Ishikawa (cell line): ENCODE results near the gene CHRNA4.

Source experiments
- CEBPB ChIP-seq: IDR thresholded peaks from 2 replicates; pipeline ENCODE4 v1.6.1; 2012
- CREB1 ChIP-seq: IDR thresholded peaks from 2 replicates; pipeline ENCODE4 v1.6.1; 2012; ENCODE audit warnings: low read depth
- EGR1 ChIP-seq: IDR thresholded peaks from 2 replicates; pipeline ENCODE4 v1.6.1; 2012
- EP300 ChIP-seq: IDR thresholded peaks from 2 replicates; pipeline ENCODE4 v1.6.1; 2012; ENCODE audit warnings: borderline replicate concordance
- FOXM1 ChIP-seq: IDR thresholded peaks from 2 replicates; pipeline ENCODE4 v1.6.1; 2012; ENCODE audit warnings: low read depth, borderline replicate concordance
- NFIC ChIP-seq: IDR thresholded peaks from 2 replicates; pipeline ENCODE4 v1.6.1; 2012
- RAD21 ChIP-seq: IDR thresholded peaks from 2 replicates; pipeline ENCODE4 v1.6.1; 2012; ENCODE audit warnings: low read depth
- TAF1 ChIP-seq: IDR thresholded peaks from 2 replicates; pipeline ENCODE4 v1.6.1; 2012; ENCODE audit warnings: low read depth, mild to moderate bottlenecking
- TCF12 ChIP-seq: IDR thresholded peaks from 2 replicates; pipeline ENCODE4 v1.6.1; 2012; ENCODE audit warnings: low read depth
- TEAD4 ChIP-seq: IDR thresholded peaks from 2 replicates; pipeline ENCODE4 v1.6.1; 2012
- YY1 ChIP-seq: IDR thresholded peaks from 2 replicates; pipeline ENCODE4 v1.6.1; 2012; ENCODE audit warnings: low read depth
- ZBTB7A ChIP-seq: IDR thresholded peaks from 2 replicates; pipeline ENCODE4 v1.6.1; 2012; ENCODE audit warnings: low read depth
- TF ChIP-seq, protein P1 (sequence below): IDR thresholded peaks from 2 replicates; pipeline ENCODE4 v1.6.1; 2012
- TF ChIP-seq, protein P2 (sequence below): IDR thresholded peaks from 2 replicates; pipeline ENCODE4 v1.6.1; 2012
- TF ChIP-seq, protein P3 (sequence below): IDR thresholded peaks from 2 replicates; pipeline ENCODE4 v1.6.1; 2012; ENCODE audit warnings: low read depth, mild to moderate bottlenecking

CHRNA4 gene

DNA sequence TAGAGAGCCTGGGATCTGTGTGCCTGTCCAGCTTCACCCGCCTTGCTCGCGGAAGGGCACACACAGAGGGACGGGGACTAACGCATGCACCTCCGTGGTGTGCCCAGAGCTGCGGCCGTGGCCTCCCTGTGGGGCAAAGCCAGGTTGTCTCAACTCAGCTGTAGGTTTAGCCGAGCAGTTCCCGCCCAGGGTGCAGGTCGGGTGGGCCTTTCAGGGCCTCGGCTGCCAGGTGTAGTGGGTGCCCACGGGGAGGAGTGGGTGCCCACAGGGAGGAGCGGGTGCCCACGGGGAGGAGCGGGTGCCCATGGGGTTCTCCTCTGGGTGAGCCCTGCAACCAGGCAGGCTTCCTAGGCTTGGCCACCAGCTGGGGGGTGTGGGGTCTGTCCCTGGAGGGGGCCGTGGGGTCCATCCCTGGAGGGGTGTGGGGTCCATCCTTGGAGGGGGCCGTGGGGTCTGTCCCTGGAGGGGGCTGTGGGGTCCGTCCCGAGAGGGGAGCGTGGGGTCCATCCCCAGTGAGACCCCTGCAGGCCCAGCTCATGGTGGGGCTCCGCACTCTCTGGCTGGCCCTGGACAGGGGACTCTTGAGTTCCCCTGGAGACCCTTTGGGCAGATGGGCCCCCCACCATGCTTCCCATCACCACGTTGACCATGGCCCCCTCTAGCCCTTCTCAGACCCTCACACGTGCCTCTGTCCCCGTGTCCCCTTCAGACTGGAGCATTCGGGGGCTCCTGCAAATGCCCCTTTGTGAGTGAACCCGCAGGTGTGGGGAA, 37.8 kb upstream of the CHRNA4 start:
- TF ChIP-seq RAD21 = no peak
- TF ChIP-seq FOXM1 = no peak
- TF ChIP-seq, protein P1, sequence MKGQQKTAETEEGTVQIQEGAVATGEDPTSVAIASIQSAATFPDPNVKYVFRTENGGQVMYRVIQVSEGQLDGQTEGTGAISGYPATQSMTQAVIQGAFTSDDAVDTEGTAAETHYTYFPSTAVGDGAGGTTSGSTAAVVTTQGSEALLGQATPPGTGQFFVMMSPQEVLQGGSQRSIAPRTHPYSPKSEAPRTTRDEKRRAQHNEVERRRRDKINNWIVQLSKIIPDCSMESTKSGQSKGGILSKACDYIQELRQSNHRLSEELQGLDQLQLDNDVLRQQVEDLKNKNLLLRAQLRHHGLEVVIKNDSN = no peak
- TF ChIP-seq, protein P2, sequence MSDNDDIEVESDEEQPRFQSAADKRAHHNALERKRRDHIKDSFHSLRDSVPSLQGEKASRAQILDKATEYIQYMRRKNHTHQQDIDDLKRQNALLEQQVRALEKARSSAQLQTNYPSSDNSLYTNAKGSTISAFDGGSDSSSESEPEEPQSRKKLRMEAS = no peak
- TF ChIP-seq NFIC = no peak
- TF ChIP-seq EGR1 = no peak
- no peak for TF ChIP-seq EP300
- TF ChIP-seq, protein P3, sequence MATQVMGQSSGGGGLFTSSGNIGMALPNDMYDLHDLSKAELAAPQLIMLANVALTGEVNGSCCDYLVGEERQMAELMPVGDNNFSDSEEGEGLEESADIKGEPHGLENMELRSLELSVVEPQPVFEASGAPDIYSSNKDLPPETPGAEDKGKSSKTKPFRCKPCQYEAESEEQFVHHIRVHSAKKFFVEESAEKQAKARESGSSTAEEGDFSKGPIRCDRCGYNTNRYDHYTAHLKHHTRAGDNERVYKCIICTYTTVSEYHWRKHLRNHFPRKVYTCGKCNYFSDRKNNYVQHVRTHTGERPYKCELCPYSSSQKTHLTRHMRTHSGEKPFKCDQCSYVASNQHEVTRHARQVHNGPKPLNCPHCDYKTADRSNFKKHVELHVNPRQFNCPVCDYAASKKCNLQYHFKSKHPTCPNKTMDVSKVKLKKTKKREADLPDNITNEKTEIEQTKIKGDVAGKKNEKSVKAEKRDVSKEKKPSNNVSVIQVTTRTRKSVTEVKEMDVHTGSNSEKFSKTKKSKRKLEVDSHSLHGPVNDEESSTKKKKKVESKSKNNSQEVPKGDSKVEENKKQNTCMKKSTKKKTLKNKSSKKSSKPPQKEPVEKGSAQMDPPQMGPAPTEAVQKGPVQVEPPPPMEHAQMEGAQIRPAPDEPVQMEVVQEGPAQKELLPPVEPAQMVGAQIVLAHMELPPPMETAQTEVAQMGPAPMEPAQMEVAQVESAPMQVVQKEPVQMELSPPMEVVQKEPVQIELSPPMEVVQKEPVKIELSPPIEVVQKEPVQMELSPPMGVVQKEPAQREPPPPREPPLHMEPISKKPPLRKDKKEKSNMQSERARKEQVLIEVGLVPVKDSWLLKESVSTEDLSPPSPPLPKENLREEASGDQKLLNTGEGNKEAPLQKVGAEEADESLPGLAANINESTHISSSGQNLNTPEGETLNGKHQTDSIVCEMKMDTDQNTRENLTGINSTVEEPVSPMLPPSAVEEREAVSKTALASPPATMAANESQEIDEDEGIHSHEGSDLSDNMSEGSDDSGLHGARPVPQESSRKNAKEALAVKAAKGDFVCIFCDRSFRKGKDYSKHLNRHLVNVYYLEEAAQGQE = no peak
- no peak for TF ChIP-seq TCF12
- no peak for TF ChIP-seq TAF1
- TF ChIP-seq YY1 = no peak
- no peak for TF ChIP-seq CREB1
- no peak for TF ChIP-seq CEBPB
- TF ChIP-seq TEAD4 = no peak
- no peak for TF ChIP-seq ZBTB7A

DNA sequence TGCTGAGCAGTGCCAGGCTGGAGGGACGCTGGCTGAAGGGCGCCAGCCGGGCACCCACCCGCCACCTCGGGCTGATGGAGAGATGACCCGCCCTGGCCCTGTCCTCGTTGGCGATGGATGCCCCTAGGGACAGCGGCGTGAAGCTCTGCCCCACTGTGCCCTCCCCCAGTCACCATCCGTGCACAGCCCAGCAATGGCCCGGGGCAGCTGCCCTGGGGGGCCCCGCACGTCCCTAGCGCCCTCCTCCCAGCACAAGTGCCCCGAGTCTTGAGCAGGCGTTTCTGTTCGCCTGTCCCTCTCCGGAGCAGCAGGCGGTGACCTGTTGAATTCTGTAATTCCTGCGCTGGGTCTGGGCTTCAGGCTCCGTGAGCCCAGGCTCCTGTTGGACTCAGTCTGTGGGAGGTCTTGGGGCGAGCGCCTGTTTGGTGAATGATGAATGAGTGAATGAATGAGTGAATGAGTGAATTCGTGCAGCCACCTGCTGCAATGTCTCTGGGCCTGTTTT, 36.8 kb upstream of the CHRNA4 start:
- TF ChIP-seq FOXM1 (no peak), RAD21 (no peak), NFIC (no peak), TCF12 (no peak), TAF1 (no peak), ZBTB7A (no peak), TEAD4 (no peak), CEBPB (no peak)
- TF ChIP-seq, protein P3 = no peak
- TF ChIP-seq, protein P2 = no peak

DNA sequence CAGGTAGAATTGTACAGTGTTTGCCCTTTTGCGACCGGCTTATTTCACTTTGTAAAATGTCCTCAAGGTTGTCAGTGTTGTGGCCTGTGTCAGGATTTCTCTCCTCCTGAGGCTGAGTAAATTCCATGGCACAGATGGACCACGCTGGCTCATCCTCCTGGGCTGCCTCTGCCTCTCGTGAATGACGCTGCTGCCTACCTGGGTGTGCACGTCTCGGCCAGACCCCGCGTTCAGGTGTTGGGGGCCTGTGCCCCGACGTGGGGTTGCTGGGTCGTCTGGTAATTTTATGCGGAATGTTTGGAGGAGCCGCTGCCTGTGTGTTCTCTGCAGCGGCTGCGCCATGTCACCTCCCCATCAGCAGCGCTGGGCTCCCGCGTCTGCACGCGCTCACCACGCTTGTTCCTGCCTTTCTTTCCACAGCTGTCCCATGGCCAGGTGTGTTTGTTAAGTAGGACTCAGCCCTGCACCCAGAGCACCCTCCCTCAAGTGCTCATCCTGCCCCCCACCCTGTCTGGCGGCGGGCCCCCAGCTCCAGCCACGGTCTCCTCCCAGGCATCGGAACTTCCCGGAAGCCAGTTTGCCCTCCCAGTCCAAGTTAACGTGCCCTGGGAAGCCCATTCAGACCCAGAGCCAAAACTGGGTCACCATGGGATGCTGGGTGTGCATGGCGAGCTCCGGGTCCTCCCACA, 36.1 kb upstream of the CHRNA4 start:
- TF ChIP-seq TEAD4 (no peak), NFIC (no peak), FOXM1 (no peak)
- TF ChIP-seq, protein P1 = no peak

DNA sequence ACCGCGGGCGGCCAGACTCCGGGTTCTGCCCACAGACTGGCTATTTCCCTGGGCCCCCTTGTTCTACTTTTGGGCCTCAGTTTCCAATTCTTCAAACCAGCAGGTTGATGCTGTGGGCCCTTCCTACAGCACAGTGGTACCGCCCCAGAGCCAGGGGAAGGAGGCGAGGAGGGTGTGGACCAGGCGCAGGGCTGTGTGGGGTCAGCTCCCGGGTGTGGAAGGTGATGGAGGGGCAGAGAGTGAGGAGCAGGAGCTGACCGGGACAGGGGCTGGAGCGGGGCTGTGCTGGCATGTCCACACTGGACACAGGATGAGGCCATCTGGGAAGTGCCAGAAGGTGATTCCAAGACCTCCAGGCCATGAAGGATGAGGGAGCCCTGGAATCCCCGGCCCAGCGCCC, 35.2 kb upstream of the CHRNA4 start:
- TF ChIP-seq EP300 (no peak), ZBTB7A (no peak), FOXM1 (no peak), TAF1 (no peak)
- TF ChIP-seq, protein P1 = no peak
- TF ChIP-seq, protein P3 = no peak
